ENCODE data around the gene C14orf119.

GRCh38 chr14:23101986-23102625 is 6.8 kb downstream of the C14orf119 start:
- TF ChIP-seq CTCF (conservative IDR thresholded peaks at IDR 0.05; ENCODE audit: low read depth, low read length) (no peak), EZH2 (IDR thresholded peaks at IDR 0.05; ENCODE audit: borderline replicate concordance, low read depth, low read length, poor library complexity, severe bottlenecking) (no peak)

Data from A673 (cell line).